Superior temporal gyrus (tissue), 1 donor: ENCODE measurements around the gene C3orf52.

Experiments used
- DNase-seq: peaks from one replicate; pipeline ENCODE4 v3.0.0-alpha.2; 2016; ENCODE audit errors: extremely low spot score

C3orf52 gene

DNA sequence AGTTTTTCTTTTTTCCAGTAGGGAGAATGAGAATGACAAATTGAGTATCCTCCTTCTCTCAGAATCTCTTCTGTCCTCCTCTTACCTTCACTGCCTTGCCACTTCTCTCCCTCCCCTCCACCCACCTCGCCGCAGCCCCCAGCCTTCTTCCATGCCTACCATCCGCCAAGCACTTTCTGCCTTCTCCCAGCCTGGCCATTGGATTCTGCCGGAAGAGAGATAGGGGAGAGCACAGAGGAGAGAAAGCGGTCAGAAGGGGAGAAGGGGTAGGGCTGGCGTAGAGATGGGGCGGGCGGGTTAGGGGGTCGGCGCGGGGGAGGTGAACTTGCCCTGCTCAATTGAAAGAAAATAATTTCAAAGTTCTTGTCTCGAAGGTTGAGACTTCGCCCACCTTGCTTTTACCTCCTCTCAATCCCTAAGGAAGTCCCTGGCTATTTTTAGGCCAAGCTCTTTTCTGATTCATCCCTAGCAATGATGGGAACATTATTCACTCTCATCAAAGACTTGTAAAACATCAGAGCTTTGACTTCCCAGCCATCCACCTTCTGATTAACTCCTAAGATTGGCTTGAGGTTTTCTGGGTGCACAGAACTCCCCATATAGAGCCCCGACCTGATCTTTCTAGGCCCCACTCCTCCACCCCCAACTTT is 811 bp downstream of the C3orf52 start:
- DNase-seq = no peak

DNA sequence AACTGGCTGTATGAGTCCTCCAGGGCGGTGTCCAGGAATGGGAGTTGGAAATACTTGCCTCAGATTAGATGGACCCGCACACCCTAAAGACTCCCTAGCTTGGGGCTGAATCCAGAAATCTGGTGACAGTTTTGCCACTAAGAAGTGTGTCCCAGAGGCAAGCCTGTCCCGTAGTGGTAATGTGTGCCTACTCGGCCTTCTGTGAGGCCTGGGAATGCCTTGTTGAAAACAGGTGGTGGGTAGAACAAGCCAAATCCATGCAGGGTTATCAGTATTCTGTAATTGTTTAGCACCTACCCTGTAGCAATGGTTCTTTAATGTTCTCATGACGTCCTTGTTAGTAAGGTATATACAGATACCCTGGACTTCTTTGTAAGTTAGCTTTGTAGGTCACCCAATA is 1.6 kb downstream of the C3orf52 start:
- no peak for DNase-seq

DNA sequence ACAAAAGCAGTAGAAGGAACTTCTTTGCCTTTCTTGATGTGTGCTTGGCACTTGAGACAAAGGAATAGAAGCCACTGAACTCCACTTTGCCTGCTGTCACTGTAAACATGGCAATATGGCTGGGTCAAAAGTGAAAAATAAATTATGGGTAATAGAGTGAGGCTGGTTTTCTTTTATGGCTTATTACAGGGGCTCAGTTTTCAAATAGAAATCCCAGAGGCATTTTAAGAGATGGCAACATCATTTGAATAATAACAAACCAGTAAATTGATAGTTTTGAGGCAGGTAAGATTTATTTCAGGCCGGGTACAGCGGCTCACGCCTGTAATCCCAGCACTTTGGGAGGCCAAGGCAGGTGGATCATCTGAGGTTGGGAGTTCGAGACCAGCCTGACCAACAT is 2.8 kb downstream of the C3orf52 start:
- DNase-seq = no peak

DNA sequence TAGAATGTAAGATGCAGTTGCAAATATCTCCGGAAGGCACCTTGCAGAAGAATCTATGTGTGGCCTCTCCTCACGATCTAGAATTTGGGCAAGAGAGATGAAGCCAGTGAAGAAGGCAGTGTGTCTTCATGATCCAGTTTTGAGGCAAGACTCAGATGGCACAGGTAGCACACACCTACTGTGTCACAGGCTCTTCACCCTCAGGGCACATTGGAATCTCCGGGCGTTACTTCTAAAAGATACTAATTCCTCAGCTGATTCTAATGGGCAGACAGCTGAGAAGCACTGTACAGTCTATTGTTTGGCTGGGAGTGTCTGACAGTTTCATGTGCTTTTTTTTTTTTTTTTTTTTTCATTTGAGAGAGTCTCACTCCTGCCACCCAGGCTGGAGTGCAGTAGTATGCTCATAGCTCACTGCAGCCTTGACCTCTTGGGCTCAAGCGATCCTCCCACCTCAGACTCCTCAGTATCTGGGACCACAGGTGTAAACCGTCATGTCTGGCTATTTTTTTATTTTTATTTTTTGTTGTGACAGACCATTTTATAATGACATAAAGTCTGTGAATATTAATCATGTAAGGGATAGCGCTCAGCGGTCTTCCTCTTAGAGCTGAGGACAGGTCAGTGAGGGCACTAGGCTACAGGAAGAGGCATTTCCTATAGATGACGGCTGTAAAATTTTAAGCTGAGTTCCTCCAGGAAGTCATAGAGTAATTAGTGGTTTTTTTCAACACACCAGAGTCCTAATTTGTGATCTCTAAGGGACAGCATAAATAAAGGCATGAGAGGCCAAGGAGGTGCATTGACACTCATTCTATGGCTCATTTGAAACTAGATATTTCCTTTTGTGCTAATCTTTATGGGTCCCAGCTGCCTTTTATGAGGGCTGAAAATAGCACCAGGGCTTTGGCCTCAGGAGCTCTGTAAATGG is 4.0 kb downstream of the C3orf52 start:
- DNase-seq = no peak

DNA sequence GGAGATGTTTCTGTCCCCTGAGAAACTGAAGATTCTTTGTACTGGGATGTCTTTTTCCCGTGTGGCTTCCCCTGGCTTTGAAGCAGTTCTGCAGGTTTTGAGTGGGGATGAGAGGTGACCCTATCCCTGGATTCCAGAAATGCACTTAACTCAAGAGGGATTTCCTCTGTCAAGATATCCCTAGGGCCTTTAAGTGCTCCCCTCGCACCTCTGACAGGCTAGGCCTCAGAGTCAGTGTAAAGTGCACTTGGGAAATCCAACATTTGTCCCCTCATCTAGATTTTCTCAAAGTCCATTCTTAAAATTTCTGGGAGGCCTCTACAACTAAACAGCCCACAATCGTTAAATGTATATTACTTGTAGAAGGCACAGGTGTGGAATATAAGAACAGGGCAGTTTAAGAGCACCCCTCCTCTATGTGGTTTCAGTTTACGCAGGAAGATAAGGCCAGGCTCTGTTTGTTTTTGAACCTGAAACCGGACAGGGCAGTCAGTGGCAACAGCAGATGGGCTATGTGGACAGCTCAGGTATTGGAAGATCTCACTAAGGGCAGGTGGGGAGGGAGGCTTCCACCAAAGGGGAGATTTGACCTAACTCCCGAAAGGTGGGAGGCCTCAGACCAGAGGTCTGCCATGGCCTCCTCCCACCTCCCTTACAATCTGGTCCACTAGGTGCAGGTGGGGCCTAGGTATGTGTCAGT is 4.8 kb downstream of the C3orf52 start:
- DNase-seq = no peak

DNA sequence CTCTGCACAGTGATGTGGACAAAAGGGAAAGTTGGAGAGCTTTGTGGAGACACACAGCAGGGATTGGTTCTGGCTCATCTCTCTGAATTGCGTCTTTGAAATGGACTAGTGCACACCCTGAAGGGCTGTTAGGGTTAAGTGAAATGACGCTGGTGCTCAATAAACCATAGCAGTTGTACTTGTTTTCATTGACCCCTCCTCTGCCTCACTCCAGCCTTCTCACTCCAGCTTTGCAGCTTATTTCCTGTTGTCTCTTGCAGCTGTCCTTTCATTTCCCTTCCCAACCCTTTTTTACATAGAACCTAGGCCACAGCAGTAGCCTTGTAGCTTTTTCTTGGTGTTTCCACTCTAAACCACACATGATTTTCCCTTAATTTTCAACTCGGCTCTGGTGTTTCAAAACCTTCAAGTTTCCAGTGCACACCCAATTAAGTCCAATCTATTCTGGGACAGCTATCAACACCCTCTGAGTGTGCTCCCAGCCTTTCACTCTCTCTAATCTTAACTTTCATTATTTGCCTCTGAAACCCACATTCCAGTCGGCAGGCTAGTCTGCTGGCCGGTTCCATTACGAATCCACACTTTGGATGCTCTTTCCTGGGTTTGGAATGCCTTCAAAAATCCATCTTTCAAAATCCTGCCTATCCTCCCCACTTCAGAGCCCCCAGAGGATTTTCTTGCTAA is 6.4 kb downstream of the C3orf52 start:
- no peak for DNase-seq

DNA sequence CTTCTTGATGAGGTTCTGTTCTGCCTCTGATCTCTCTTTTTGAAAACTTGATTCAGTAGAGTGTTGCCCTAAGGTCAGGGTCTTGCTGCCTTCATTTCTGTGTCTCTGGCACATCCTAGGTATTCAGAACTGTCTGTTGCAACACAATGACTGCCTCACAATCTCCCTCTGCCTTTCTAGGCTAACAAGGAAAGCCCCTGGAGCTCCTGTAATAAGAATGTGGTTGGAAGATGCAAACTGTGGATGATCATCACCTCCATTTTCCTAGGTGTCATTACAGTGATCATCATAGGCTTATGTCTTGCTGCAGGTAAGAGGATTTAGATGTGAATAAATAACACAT is 7.0 kb downstream of the C3orf52 start:
- no peak for DNase-seq

DNA sequence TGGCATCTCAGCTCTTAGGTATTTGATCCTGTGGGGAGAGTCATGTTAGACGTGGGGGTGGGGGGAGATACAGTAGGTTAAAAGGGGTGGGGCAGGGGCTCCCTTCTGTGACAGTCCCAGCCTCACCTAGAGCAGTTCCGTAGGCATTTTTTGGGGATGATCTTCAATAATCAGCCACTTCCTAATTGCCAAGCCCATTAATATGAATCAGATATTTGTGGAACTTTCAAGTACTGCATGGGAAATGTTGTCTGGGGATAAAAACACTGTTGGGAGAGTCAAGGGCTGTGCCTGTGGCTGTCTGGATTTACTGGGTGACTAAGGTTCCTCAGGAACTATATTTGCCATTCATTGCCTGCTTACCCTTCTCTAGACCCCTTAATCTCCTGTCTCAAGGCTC is 9.5 kb downstream of the C3orf52 start:
- no peak for DNase-seq

DNA sequence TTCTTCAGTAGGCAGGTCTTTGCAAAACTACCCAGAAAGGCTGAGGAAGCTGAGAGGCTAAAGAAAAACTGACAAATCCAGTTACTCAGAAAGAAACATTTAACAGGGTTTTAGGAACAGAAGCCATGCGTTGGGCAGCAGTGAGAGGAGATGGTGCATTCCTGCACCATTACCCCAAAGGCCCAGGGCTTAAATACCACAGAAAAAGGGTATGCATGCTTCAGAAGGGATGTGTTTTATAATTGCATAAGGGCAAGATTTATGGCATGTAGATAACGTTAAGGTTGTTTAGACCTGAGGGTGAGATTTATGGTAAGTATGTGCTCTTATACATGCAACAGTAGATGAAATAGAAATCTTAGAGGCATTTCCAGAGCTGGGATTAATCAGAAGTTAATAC is 10.0 kb downstream of the C3orf52 start:
- DNase-seq = no peak

DNA sequence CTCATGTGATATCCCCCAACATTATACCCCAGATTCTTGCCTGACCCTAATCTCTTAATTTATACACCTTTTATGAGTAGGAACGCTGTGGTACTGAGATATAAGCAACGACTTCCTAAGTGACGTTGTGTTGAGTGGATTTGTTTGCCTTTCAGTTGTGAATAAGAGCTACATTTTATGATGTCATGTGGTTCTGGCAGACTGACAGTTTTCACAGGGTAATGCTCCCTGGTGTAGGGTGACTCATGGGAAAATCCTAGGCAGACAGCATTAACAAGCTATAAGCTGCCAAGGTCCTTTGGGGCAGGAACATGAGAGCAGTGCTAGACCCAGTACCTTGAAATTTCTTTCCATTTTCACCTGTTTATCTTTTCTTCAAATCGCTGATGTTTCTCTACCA is 11.2 kb downstream of the C3orf52 start:
- no peak for DNase-seq

DNA sequence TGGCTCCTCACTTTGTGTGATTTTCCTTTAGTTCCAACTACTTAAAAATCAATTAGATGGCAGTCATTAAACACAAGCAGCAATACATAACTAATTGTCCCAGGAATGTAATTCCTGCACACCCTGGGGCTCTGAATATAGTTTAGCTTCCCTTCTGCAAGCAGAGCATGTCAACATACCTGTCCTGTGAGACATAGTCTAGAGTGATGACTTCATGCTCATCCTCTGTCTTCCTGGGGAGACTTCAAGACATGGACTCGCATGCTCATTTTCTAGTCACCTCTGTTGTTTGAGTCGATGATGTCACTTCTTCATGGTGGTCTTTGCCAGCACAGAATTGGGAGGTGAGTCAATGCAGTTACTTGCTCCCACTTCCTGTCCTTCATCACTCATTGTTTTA is 15.7 kb downstream of the C3orf52 start:
- no peak for DNase-seq

DNA sequence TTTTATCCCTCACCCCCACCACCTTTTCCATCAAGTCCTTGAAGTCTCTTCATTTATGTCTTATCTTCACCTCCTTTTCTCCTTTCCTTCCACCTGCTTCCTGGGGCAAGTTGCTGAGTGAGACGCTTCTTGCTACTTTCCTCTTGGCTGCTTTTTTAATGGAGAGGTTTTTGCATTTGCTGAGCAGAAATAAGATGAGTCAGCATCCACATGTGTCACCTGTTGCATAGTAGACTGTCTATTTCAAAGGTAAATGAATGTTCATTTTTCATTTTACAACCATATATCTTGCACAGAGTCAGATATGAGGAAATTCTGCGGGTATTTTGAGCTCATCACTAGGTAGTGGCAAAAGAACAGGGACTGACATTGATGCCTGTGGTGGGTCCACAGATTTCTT is 18.6 kb downstream of the C3orf52 start:
- DNase-seq = no peak

DNA sequence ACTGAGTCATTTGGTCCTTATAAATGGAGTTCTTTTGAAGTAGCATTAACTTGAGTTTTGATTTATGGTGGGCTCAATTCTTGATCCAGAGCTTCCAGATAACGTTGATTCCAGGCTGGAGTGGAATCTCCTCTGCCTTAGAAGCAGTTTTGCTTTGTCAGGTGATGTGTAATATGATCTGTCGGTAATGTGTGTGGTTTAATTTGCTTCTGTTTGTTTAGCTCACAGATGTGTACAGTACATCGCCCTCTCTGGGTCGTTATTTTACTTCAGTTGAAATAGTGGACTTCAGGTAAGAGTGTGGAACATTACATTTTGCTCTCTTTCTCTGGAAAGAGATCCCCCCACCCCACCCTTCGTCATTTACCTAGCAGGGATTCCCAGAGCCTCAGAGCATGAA is 23.1 kb downstream of the C3orf52 start:
- no peak for DNase-seq

DNA sequence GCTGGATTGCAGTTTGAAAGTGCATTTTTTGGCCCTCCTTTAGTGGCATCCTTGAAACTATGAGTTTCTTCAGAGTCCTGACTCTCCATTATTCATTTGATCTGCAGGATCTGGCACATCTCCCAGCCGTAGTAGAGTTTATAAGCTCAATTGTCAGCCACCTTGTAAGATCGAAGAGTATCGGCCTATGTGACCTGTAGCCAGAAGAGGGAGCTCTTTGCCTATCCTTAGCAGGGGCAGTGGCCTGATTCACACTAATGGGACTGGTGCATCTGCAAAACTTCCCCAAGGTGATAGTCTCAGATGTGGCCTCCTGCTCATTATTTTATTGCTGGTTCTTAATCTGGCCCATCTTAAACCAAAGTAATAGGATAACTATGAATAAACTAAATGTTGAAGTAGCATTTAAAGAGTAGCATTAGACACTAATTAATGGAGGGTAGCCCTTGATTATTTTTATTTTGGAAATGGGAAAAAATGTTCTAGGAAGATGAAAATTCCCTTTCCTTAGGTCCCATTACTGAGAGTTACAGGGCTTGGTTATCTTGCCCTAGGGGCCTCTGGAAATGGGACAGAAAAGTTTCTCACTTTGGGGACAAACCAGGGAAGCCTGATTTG is 25.7 kb downstream of the C3orf52 start:
- peak; percentile 70 for DNase-seq

DNA sequence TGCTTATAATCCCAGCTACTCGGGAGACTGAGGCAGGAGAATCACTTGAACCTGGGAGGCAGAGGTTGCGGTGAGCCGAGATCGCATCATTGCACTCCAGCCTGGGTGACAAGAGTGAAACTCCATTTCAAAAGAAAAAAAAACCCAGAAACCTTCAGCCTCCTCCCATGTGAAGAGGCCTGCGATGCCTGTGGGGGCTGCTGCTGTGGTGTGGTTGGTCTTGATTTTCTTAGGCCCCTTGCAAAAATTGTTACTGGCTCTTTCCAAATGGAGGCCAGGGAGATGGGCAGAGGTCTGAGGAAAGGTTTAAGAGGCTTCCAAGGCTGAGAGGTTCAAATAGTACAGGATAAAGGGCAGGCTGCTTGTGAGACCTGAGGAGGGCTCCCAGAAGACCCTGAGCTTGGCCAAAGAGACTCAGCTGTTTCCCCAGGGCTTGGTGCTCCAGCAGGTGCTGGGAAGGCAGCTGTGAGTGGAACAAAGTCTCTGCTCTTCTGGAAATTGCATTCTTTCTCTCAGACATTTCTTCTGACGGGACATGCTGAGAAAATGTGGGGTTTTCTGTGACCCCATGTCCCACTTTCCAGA is 28.5 kb downstream of the C3orf52 start:
- DNase-seq = no peak

DNA sequence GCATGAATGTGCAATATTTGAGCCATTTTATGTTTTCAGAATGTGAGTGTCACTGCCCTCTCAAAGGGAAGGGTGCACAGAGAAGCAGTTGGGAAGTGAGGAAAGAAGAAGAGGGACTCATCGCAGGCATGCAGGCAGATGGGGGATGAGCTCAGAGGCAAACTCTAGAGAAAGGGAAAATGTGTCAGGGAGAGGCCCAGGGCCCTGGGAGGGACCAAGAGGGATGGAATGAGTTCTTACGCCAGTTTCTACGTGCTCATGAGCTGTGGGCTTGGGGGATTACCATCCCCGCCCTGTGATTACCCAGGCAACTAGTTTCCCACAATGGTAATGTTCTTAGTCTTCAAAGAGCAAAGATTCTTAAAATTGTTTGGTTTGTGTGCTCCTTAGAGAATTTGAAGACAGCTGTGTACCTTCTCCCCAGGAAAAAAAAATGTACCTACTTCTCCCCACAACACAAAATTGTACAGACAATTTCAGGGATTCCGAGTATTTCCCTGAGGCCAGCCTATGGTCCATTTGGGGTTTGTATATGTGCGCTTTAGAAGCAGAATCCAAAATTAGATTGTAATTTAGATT is 29.1 kb downstream of the C3orf52 start:
- DNase-seq = no peak

DNA sequence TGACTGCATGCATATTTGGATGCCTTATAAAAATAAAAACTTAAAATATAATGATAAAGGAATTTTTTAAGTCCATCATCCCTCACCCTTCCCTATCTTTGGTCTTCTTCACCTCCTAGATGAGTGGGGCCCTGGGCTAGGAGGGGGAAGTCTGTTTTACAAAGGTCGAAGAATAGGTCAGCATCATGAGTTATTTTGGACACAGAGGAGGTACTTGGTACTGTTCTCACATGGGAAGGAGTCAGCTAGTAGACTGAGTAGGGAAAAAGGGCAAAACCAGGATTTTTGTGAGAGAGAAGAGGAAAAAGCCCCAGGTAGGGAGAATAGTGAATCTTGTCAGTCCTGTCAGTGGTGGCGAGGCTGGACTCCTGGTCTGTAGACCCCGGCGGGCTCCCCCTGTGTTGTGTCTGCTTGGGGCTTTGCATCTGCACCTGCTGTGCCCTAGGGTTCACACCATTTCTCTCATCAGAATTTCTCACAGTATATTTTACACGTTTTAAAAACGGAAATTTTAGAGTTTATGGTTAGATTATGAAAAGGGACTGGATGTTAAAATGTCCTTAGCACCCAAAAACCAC is 29.7 kb downstream of the C3orf52 start:
- DNase-seq = no peak

DNA sequence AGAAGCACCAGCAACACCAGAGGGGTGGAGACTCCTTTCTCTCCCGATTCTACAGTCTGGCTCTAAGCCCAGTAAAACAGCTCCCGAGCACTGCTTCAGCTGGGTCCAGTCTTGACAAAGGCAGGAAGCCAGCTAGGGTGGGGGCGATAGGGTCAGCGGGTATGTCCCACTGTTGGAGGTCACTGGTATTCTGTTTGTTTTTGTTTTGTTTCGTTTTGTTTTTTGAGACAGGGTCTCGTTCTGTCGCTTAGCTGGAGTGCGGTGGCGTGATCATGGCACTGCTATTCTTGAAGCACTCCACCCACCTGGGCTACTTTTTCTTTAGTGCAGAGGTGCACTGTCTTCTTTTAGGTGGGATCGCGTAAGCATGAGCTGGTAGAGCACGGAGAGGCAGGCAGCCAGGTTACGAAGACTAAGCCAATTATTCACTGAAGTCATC is 30.6 kb downstream of the C3orf52 start:
- DNase-seq = no peak

DNA sequence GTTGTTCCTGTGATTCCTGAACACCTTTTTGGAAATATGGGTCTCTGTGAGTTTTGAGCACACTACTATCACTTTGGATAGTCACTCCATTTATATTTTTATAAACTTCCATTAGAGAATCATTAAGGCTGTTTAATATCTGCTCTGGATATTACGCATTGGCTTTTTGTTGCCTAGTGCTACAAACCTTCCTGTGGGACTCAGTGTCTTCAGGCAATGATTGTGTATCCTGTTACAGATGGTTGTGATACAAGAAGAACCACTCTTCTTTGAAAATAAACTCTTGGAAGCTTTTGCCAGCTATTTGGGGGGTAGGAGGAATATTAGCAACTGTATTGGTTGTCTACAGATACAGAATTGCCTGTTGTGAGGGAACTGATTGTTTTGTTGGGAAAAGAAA is 31.2 kb downstream of the C3orf52 start:
- no peak for DNase-seq

DNA sequence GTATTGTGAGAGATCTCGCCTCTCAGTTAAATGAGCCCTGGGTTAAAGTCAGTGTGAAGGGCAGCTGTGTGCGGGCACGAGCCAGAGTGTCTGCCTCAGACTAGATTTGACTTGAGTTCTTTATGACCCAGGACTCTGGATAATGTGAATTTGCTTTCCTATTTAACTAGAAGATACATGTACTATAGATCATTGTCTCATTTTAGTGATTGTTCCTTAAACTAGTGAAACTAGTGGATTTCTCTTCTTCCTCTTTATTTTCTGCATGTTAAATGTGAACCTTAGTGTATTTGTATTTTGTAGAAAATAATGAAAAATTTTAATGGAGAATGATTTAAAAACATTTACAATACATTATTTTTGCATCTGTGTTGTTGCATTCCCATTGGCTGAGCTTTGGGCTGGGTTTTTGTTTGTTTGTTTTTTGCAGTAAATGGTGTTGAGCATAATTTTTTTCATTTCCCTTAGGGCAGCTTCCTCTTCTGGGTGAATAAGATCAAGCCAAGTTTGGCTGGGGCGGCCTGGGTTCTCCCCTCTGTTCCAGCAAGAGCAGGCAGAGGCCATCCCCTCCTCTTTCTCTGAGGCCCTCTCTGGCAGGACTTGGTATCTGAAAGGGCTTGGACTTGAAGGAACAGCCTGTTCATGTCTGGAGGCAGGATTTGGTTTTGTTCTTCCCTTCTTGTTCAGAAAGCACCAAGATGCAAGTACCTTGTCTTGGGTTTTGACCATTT is 31.8 kb downstream of the C3orf52 start:
- DNase-seq = no peak
